Trophoblast cell (in vitro differentiated cells and primary cell): Measurements from ENCODE around the gene UGT3A1. TPM values are rescaled to one million over a fixed set of nuclear protein-coding genes. Genes with fewer than 3 reads are reported as not detected.
"Not testable (repeated sequence)": the region's sequence is repeated elsewhere in the genome, so short reads cannot be mapped to it uniquely, and the experiment has no call there.

Experiments used
- DNase-seq, 2 donors: peaks; one replicate each; pipeline ENCODE4 v3.0.0-alpha.2; 2016
- H2AFZ ChIP-seq: 2 replicates; pipeline ENCODE4 v1.6.1; 2013; ENCODE audit warnings: low read length, moderate library complexity, mild to moderate bottlenecking; ENCODE audit not compliant: insufficient read depth, poor library complexity
- H2AK5ac ChIP-seq: 2 replicates; pipeline ENCODE4 v1.6.1; 2013; ENCODE audit warnings: mild to moderate bottlenecking, low read length
- H2BK120ac ChIP-seq: 2 replicates; pipeline ENCODE4 v1.6.1; 2013; ENCODE audit warnings: low read length, mild to moderate bottlenecking, moderate library complexity; ENCODE audit not compliant: insufficient read depth, poor library complexity
- H2BK12ac ChIP-seq: 2 replicates; pipeline ENCODE4 v1.6.1; 2013; ENCODE audit warnings: mild to moderate bottlenecking, low read length, moderate library complexity
- H2BK5ac ChIP-seq: 2 replicates; pipeline ENCODE4 v1.6.1; 2013; ENCODE audit warnings: low read length, low read depth, moderate library complexity, mild to moderate bottlenecking; ENCODE audit not compliant: poor library complexity
- H3K14ac ChIP-seq: 2 replicates; pipeline ENCODE4 v1.6.1; 2013; ENCODE audit warnings: mild to moderate bottlenecking, low read length
- H3K18ac ChIP-seq: 2 replicates; pipeline ENCODE4 v1.6.1; 2013; ENCODE audit warnings: mild to moderate bottlenecking, low read length
- H3K23ac ChIP-seq: 2 replicates; pipeline ENCODE4 v1.6.1; 2013; ENCODE audit warnings: low read length
- H3K27ac ChIP-seq: 2 replicates; pipeline ENCODE4 v1.5.1; 2013; ENCODE audit warnings: low read depth, mild to moderate bottlenecking, inconsistent platforms, low read length, moderate library complexity
- H3K27me3 ChIP-seq: 2 replicates; pipeline ENCODE4 v1.6.1; 2013; ENCODE audit warnings: inconsistent platforms, mild to moderate bottlenecking, low read length, moderate library complexity; ENCODE audit not compliant: insufficient read depth
- H3K36me3 ChIP-seq, 2 experiments: 1 replicate in 1 of 2; 2 replicates in 1 of 2; pipeline ENCODE4 v1.6.1; 2013; ENCODE audit warnings: low read length in 2 of 2, mild to moderate bottlenecking in 2 of 2, moderate library complexity in 1 of 2; ENCODE audit not compliant: insufficient read depth in 2 of 2, control insufficient read depth in 1 of 2
- H3K4ac ChIP-seq: 2 replicates; pipeline ENCODE4 v1.6.1; 2013; ENCODE audit warnings: low read depth, mild to moderate bottlenecking, low read length, moderate library complexity
- H3K4me1 ChIP-seq, 2 experiments: 1 replicate in 1 of 2; 2 replicates in 1 of 2; pipeline ENCODE4 v1.6.1; 2013; ENCODE audit warnings: low read length in 2 of 2, mild to moderate bottlenecking in 2 of 2, moderate library complexity in 1 of 2; ENCODE audit not compliant: insufficient read depth in 2 of 2, control insufficient read depth in 1 of 2
- H3K4me2 ChIP-seq: 2 replicates; pipeline ENCODE4 v1.6.1; 2013; ENCODE audit warnings: inconsistent platforms, mild to moderate bottlenecking, low read length, moderate library complexity
- H3K4me3 ChIP-seq: 2 replicates; pipeline ENCODE4 v1.5.1; 2013; ENCODE audit warnings: mild to moderate bottlenecking, low read depth, low read length, inconsistent platforms
- H3K79me1 ChIP-seq: one replicate; pipeline ENCODE4 v1.6.1; 2013; ENCODE audit warnings: low read length
- H3K79me2 ChIP-seq: 2 replicates; pipeline ENCODE4 v1.6.1; 2013; ENCODE audit warnings: low read length, mild to moderate bottlenecking; ENCODE audit not compliant: control insufficient read depth, insufficient read depth, poor library complexity
- H3K9ac ChIP-seq: 2 replicates; pipeline ENCODE4 v1.6.1; 2013; ENCODE audit warnings: mild to moderate bottlenecking, low read length
- H3K9me3 ChIP-seq: 2 replicates; pipeline ENCODE4 v1.6.1; 2013; ENCODE audit warnings: low read depth, mild to moderate bottlenecking, control low read depth, inconsistent platforms, low read length; ENCODE audit not compliant: insufficient read depth
- H4K12ac ChIP-seq: 2 replicates; pipeline ENCODE4 v1.6.1; 2013; ENCODE audit warnings: low read depth, mild to moderate bottlenecking, low read length, moderate library complexity
- H4K8ac ChIP-seq: 2 replicates; pipeline ENCODE4 v1.6.1; 2013; ENCODE audit warnings: low read depth, mild to moderate bottlenecking, low read length, moderate library complexity
- H4K91ac ChIP-seq: one replicate; pipeline ENCODE4 v1.6.1; 2013; ENCODE audit warnings: low read depth, mild to moderate bottlenecking, low read length, moderate library complexity
- WGBS: extraction: QIAGEN DNeasy Blood & Tissue Kit; methylation state at CpG from one replicate; pipeline ENCODE4 v1.1.7; 2013; ENCODE audit warnings: missing lambda C conversion rate; ENCODE audit not compliant: insufficient read length, insufficient coverage; ENCODE audit errors: extremely low coverage; 5-methylcytosine and 5-hydroxymethylcytosine counted together
- polyA plus RNA-seq: library from polyadenylated mRNA; stranded (reverse); fragments of 200-250 nt; gene quantifications from 2 replicates; pipeline ENCODE4 v1.2.3, GENCODE V29; 2013

Gene UGT3A1, protein sequence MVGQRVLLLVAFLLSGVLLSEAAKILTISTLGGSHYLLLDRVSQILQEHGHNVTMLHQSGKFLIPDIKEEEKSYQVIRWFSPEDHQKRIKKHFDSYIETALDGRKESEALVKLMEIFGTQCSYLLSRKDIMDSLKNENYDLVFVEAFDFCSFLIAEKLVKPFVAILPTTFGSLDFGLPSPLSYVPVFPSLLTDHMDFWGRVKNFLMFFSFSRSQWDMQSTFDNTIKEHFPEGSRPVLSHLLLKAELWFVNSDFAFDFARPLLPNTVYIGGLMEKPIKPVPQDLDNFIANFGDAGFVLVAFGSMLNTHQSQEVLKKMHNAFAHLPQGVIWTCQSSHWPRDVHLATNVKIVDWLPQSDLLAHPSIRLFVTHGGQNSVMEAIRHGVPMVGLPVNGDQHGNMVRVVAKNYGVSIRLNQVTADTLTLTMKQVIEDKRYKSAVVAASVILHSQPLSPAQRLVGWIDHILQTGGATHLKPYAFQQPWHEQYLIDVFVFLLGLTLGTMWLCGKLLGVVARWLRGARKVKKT
- polyA plus RNA-seq = 0.58 and 0.73 TPM in 2 replicates

DNA sequence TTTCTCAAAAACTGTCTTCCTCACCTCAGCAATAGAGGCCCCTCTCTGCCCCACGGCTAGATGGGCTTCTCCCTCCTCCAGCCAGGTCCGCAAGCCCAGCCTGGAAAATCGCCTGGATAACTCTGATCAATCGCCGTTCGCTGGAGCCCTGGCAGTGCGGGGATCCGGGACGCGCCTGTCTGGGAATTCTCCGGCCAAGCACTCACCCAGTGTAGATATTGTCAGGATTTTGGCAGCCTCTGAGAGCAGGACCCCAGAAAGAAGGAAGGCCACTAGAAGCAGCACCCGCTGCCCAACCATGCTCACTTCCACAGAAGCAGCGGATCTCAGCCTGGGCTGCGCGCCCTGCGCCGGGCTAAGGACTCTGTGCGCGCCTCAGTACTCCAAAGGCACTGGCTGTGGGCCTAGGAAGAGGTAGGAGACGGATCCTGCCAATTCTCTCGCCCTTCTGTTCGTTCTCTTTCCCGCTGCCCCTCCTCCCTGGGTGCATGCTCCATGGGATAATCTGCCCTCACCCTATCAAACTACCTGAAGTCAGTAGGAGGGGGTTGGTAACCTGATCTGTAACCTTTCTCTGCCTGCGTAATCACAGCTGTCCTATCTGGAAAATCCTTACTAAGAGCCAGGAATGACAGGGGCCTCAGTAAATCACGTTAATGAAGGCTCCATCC lies at the start of gene UGT3A1:
Gene UGT3A1 (minus strand): TSS at position 450 of the 671 bp plus-strand sequence. CDS start 150 bp downstream, at position 300.
- no peaks in the 10 kb centered on the region for H3K27me3 ChIP-seq
- H4K8ac ChIP-seq = peak within 1 kb of the TSS; percentile 2
- H2AFZ ChIP-seq = peak within 1 kb of the TSS; percentile 43
- no peak within 1 kb of the TSS for H3K9ac ChIP-seq
- H2AK5ac ChIP-seq = no peak within 1 kb of the TSS
- no peak within 1 kb of the TSS for H3K4ac ChIP-seq
- no peak within 1 kb of the TSS for H2BK12ac ChIP-seq
- no peak within 1 kb of the TSS for H2BK5ac ChIP-seq
- no peak within 1 kb of the TSS for H3K27ac ChIP-seq
- H3K23ac ChIP-seq = no peak within 1 kb of the TSS
- no peaks in the 10 kb centered on the region for H3K9me3 ChIP-seq
- no peak for DNase-seq
- H3K79me2 ChIP-seq = no peaks in the 10 kb centered on the region
- WGBS = no CpG with 5 or more reads among the region's 25 CpGs
- peak within 1 kb of the TSS; percentile 1 for H3K4me3 ChIP-seq
- no peak within 1 kb of the TSS for H4K12ac ChIP-seq
- no peak within 1 kb of the TSS for H4K91ac ChIP-seq
- H2BK120ac ChIP-seq = no peak within 1 kb of the TSS
- H3K36me3 ChIP-seq = no peaks in the 10 kb centered on the region
- peak within 1 kb of the TSS; percentile 72 for H3K4me2 ChIP-seq
- no peak within 1 kb of the TSS for H3K14ac ChIP-seq
- peaks cover 2 to 11% of the 10 kb centered on the region in 2 experiments for H3K4me1 ChIP-seq
- H3K79me1 ChIP-seq = no peaks in the 10 kb centered on the region
- H3K18ac ChIP-seq = no peak within 1 kb of the TSS

DNA sequence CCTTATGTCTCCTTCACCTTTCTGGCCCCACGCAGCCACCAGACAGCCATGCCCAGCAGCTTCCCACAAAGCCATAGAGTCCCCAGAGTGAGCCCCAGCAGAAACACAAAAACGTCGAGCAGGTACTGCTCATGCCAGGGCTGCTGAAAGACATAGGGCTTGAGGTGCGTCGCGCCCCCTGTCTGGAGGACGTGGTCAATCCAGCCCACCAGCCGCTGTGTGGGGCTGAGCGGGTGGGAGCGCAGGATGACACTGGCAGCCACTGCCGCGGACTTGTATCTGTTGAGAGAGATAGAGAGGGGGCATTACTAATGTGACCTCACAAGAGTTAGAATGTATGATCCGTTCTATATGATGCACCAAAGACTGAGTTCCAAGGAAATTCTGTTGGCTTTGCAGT lies 44.5 kb upstream of the UGT3A1 start:
- Histone ChIP-seq H3K36me3 (no peaks in the 10 kb centered on the region), H2BK120ac (no peak overlapping the region), H3K14ac (no peak overlapping the region), H3K27me3 (no peaks in the 10 kb centered on the region), H3K9ac (no peak overlapping the region), H3K4me3 (no peak overlapping the region), H2AK5ac (no peak overlapping the region), H3K27ac (no peak overlapping the region), H3K79me1 (no peaks in the 10 kb centered on the region), H3K4me1 (peaks cover 0 to 1% of the 10 kb centered on the region in 2 experiments), H3K18ac (no peak overlapping the region), H4K8ac (no peak overlapping the region), H4K91ac (peak overlapping the region; percentile 35), H2AFZ (no peak overlapping the region), H3K23ac (no peak overlapping the region), H2BK12ac (peak overlapping the region; percentile 35), H4K12ac (no peak overlapping the region), H3K4ac (no peak overlapping the region), H3K9me3 (peaks cover 1% of the 10 kb centered on the region), H2BK5ac (no peak overlapping the region), H3K4me2 (no peak overlapping the region), H3K79me2 (no peaks in the 10 kb centered on the region)
- no CpG with 5 or more reads among the region's 13 CpGs for WGBS
- no peak for DNase-seq

DNA sequence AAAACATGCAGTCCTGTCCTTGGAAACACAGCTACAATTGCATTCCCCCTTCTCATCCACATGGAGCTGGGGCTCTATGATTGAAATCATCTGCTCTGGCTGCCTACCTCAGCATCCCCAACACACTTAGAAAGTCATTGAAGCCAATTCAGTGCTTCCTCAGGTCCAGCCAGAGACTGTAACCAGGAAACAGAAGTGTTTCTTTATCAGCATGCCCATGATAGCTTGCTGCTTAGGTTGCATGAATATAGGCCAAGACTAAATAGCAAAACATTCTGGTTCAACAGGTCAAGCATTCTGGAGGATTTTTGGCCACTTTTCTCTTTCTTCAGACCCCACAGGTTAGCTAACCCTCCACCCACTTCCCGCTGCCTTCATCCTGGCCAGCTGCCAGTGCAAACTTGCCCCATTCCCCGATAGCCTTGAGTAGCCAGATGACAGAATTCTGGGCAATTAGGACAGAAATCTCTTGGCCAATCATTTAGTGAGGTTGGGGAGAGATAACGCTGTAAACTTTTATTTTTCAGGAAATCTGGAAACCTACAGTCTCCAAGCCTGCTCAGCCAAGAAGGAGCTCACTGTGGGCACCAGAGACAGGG lies 43.4 kb upstream of the UGT3A1 start:
- H3K23ac ChIP-seq, H2AFZ ChIP-seq, H2BK120ac ChIP-seq, H3K9me3 ChIP-seq, H4K8ac ChIP-seq, H3K79me1 ChIP-seq, H2BK5ac ChIP-seq, H3K27me3 ChIP-seq, H3K27ac ChIP-seq, H4K91ac ChIP-seq, H2BK12ac ChIP-seq, H3K4ac ChIP-seq, H3K18ac ChIP-seq, H3K4me3 ChIP-seq, H3K14ac ChIP-seq, H3K79me2 ChIP-seq, H2AK5ac ChIP-seq, H3K9ac ChIP-seq, H3K36me3 ChIP-seq, H3K4me1 ChIP-seq, H3K4me2 ChIP-seq, H4K12ac ChIP-seq: not testable (repeated sequence)
- DNase-seq = peak in 1 of 2 donors; percentile 2
- WGBS = no CpG with 5 or more reads among the region's 3 CpGs

DNA sequence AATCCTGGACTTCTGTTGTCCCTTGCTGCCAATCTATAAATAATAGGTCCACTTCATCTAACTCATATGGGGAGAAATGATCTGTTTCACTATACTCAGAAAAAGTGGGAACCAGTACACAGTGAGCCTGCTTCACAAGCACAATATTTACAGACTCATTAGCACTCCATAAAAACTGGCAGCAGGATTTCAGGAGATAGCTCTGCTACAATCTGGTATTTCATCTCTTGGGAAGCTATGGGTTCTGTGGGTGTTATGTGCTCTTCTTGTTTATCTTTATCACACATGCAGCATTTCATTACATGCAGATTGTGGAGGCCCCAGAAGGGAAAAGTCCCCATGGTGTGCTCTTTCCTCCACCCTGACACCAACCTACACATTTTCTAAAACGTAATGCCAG lies 42.3 kb upstream of the UGT3A1 start:
- DNase-seq = peak in 1 of 2 donors; percentile 14
- H3K27ac ChIP-seq = no peak overlapping the region
- H4K12ac ChIP-seq = no peak overlapping the region
- H3K18ac ChIP-seq = no peak overlapping the region
- no peak overlapping the region for H2BK12ac ChIP-seq
- H3K4me2 ChIP-seq = no peak overlapping the region
- H3K4me1 ChIP-seq = no peaks in the 10 kb centered on the region
- H4K8ac ChIP-seq = no peak overlapping the region
- no peak overlapping the region for H2BK5ac ChIP-seq
- peaks cover 4% of the 10 kb centered on the region for H3K9me3 ChIP-seq
- H2AFZ ChIP-seq = no peak overlapping the region
- no peak overlapping the region for H3K9ac ChIP-seq
- no peak overlapping the region for H4K91ac ChIP-seq
- H3K79me2 ChIP-seq = no peaks in the 10 kb centered on the region
- no peaks in the 10 kb centered on the region for H3K27me3 ChIP-seq
- H3K14ac ChIP-seq = no peak overlapping the region
- no peaks in the 10 kb centered on the region for H3K79me1 ChIP-seq
- no peak overlapping the region for H3K23ac ChIP-seq
- no peak overlapping the region for H2BK120ac ChIP-seq
- H3K4ac ChIP-seq = no peak overlapping the region
- no peak overlapping the region for H2AK5ac ChIP-seq
- H3K4me3 ChIP-seq = no peak overlapping the region
- H3K36me3 ChIP-seq = no peaks in the 10 kb centered on the region
- WGBS = no CpG with 5 or more reads among the region's 1 CpG
